HEK293T (cell line): Measurements from ENCODE around the gene PPP6R1.

Experiments
- ARNT ChIP-seq: fragments of 450-650 bp; IDR thresholded peaks from 2 replicates; pipeline ENCODE4 v1.6.1; 2017; ENCODE audit warnings: mild to moderate bottlenecking
- BHLHE40 ChIP-seq: fragments of 450-650 bp; IDR thresholded peaks from 2 replicates; pipeline ENCODE4 v1.6.1; 2016; ENCODE audit warnings: mild to moderate bottlenecking, moderate library complexity, borderline replicate concordance
- ELF4 ChIP-seq: fragments of 450-650 bp; IDR thresholded peaks from 2 replicates; pipeline ENCODE4 v1.6.1; 2017; ENCODE audit warnings: antibody characterized with exemption
- FOXA1 ChIP-seq: fragments of 450-650 bp; IDR thresholded peaks from 2 replicates; pipeline ENCODE4 v1.6.1; 2016; ENCODE audit warnings: mild to moderate bottlenecking
- FOXK2 ChIP-seq: fragments of 450-650 bp; IDR thresholded peaks from 2 replicates; pipeline ENCODE4 v1.6.1; 2016; ENCODE audit warnings: mild to moderate bottlenecking
- HDGF ChIP-seq: fragments of 450-650 bp; IDR thresholded peaks from 2 replicates; pipeline ENCODE4 v1.6.1; 2017; ENCODE audit warnings: antibody characterized with exemption, borderline replicate concordance
- L3MBTL2 ChIP-seq: fragments of 450-650 bp; conservative IDR thresholded peaks from 2 replicates; pipeline ENCODE4 v1.6.1; 2016; ENCODE audit warnings: mild to moderate bottlenecking
- NFRKB ChIP-seq: fragments of 450-650 bp; IDR thresholded peaks from 2 replicates; pipeline ENCODE4 v1.6.1; 2016; ENCODE audit warnings: mild to moderate bottlenecking, moderate library complexity
- SP1 ChIP-seq: fragments of 450-650 bp; IDR thresholded peaks from 2 replicates; pipeline ENCODE4 v1.6.1; 2017
- SUZ12 ChIP-seq: fragments of 450-650 bp; IDR thresholded peaks from 2 replicates; pipeline ENCODE4 v1.6.1; 2016; ENCODE audit warnings: mild to moderate bottlenecking
- TARDBP ChIP-seq: fragments of 450-650 bp; IDR thresholded peaks from 2 replicates; pipeline ENCODE4 v1.6.1; 2016
- ZNF384 ChIP-seq: fragments of 450-650 bp; IDR thresholded peaks from 2 replicates; pipeline ENCODE4 v1.6.1; 2016
- TF ChIP-seq, protein P1 (sequence below): fragments of 450-650 bp; IDR thresholded peaks from 2 replicates; pipeline ENCODE4 v1.6.1; 2016

DNA sequence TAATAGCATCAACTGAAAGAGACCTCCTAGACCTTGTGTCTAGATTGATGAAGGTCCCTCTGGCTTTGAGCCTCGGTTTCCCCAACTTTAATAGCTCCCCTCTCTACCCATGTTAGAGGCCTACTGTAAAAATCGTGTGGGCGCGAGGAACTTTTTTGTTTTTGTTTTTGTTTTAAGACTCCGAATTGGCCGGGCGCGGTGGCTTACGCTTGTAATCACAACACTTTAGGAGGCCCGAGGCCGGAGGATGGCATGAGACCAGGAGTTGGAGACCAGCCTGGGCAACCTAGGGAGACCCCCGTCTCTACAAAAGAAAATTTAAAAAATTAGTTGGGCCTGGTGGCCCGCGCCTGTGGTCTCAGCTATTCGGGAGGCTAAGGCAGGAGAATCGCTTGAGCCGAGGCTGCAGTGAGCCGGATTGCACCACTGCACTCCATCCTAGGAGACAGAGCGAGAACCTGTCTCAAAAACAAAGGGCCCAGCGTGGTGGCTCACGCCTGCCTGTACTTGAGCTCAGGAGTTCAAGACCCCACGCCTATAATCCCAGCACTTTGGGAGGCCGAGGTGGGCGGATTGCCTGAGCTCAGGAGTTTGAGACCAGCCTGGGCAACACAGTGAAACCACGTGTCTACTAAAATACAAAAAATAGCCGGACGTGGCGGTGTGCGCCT lies 858 bp upstream of the PPP6R1 start:
- no peak for TF ChIP-seq ZNF384
- TF ChIP-seq NFRKB: no peak
- TF ChIP-seq, protein P1, sequence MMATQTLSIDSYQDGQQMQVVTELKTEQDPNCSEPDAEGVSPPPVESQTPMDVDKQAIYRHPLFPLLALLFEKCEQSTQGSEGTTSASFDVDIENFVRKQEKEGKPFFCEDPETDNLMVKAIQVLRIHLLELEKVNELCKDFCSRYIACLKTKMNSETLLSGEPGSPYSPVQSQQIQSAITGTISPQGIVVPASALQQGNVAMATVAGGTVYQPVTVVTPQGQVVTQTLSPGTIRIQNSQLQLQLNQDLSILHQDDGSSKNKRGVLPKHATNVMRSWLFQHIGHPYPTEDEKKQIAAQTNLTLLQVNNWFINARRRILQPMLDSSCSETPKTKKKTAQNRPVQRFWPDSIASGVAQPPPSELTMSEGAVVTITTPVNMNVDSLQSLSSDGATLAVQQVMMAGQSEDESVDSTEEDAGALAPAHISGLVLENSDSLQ: no peak
- no peak for TF ChIP-seq HDGF
- no peak for TF ChIP-seq ELF4
- TF ChIP-seq ARNT: no peak
- no peak for TF ChIP-seq SUZ12
- no peak for TF ChIP-seq FOXK2
- TF ChIP-seq FOXA1: no peak
- TF ChIP-seq BHLHE40: no peak
- TF ChIP-seq TARDBP: no peak
- 0 out of 2 replicates have a peak, but pooled peaks have one; percentile 49 for TF ChIP-seq L3MBTL2
- no peak for TF ChIP-seq SP1
